Activated CD8-positive, alpha-beta memory T cell treated with anti-CD3 and anti-CD28 coated beads for 4 hours (primary cell): Measurements from ENCODE around the gene PNMA8A.
"Not testable (repeated sequence)": the region's sequence is repeated elsewhere in the genome, so short reads cannot be mapped to it uniquely, and the experiment has no call there.

ENCODE experiments used
- DNase-seq, 2 donors: peaks; one replicate each; pipeline ENCODE4 v3.0.0-alpha.2; 2020; ENCODE audit warnings: low read depth in 2 of 2

PNMA8A gene

DNA sequence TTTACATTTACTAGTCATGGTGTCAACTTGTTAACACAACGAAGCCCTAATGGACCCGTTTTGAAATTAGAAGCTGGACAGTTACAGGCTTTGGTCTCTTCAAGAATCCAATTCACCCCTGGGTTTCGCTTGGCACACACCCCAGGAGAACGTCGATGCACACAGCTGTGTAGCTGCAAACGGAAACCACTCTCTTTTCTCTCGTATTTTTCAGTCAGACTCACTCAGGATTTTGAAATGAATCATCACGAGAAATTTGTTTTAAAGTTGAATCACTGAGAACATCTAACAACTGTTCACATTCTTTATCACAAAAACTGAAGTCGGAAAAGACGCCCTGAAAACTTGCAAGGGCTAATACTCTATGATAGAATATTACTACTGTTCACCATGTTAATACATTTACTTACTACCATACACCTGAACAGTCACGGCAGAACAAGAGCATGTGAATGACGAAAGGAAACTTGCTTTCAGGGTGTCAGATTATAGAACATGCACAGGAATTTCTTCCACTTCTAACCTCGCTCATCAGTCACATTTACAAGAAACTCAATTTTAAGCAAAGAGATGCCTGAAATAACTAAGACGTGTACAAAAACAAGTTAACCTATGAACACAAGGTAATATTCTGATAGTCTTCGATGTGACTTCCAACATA is 4.7 kb downstream of the PNMA8A start:
- DNase-seq: no peak

GRCh38 chr19:46463516-46463915 is 7.8 kb downstream of the PNMA8A start:
- no peak for DNase-seq

DNA sequence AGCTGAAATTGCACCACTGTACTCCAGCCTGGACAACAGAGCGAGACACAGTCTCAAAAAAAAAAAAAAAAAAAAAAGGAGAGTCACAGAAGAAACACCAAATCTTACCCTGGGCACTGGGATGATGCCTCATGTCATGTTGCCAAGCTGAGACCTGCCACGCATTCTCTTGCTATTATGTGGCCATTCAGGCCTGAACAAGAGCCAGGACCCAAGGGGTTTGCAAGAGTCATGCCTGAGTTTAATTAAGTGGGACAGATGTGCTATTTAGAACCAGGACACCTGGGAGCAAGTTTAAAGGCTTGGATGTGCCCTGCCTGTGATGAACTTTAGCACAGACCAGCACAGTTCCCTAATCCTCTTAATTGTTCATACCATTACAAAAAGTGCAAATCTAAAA is 9.8 kb downstream of the PNMA8A start:
- DNase-seq: no peak

GRCh38 chr19:46460981-46461380 is 10.4 kb downstream of the PNMA8A start:
- no peak for DNase-seq

- no peak for DNase-seq
Observed at GRCh38 chr19:46460055-46460454, 11.3 kb downstream of the PNMA8A start.

DNA sequence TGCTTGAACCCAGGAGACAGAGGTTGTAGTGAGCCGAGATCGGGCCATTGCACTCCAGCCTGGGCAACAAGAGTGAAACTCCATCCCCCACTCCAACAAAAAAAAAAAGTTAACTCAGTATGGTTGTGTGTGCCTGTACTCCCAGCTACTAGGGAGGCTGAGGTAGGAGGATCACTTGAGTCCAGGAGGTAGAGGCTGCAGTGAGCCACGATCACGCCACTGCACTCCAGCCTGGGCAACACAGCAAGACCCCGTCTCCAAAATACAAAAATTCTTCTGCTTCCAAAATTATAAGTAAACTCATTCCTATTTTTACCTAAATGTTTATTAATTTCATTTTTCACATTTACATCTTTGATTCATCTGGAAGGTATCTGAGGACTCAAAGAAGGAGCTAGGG is 14.4 kb downstream of the PNMA8A start:
- no peak for DNase-seq

DNA sequence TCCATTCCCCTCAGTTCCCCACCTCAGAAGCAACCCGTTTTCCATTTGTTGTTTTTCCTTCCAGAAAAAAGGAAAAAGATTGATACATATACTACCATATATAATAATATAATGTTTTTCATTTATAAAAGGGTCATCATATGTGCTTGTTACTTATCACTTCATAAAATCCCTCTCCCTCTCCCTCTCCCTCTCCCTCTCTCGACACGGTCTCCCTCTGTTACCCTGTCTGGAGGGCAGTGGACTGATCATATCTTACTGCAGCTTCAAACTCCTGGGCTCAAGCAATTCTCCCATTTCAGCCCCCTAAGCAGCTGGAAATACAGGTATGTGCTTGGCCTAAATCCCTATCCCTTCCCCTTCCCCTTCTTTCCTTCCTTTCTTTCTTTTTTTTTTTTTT is 17.1 kb downstream of the PNMA8A start:
- no peak for DNase-seq

DNA sequence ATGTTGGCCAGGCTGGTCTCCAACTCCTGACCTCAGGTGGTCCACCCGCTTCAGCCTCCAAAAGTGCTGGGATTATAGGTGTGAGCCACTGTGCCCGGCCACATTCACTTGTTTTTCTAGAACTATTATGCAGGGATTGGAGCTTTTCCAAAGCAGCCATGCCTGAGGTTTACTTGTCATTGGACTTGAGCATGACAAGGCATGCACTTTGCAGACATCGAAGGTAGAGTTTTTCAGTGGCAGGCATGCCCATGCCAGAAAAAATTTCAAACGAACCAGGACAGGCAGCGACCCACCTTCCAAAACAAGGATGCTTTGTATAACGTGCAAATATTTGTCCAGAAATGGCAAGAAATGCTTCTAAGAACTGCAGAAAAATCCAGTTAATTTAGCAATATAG is 17.7 kb downstream of the PNMA8A start:
- no peak for DNase-seq

GRCh38 chr19:46452186-46452585 is 19.2 kb downstream of the PNMA8A start:
- no peak for DNase-seq

- no peak for DNase-seq
Observed at GRCh38 chr19:46451352-46451751, 20.0 kb downstream of the PNMA8A start.

DNA sequence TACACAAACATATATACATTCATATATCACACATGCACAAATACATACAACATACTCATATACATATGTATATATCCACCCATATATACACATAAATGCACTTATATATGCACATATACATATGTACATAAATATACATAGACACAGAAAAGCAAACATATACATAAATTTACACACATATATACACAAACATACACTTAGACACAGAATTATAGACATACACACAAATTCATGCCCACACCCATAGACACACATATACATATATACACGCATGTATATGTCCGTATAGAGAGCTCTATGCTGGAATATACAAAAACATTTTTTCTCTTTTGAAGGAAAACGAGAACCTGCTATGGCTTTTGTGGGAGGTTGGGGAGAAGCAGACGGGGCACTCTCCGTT is 20.6 kb downstream of the PNMA8A start:
- DNase-seq: no peak

GRCh38 chr19:46449228-46449627 is 22.1 kb downstream of the PNMA8A start:
- no peak for DNase-seq

DNA sequence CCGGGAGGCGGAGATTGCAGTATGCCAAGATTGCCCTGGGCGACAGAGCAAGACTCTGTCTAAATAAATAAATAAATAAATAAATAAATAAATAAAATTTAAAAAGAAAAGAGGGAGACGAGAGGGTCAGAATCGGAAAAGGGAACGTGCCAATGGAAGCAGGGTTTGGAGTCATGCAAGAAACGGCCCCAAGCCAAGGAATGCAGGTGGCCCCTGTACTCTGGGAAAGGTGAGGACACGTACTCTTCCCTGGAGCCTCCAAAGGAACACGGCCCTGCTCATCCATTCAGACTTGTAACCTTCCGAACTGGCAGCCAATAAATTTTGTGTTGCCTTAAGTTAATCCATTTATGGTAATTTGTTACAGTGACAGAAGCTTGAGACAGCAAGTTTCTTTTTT is 22.8 kb downstream of the PNMA8A start:
- no peak for DNase-seq

DNA sequence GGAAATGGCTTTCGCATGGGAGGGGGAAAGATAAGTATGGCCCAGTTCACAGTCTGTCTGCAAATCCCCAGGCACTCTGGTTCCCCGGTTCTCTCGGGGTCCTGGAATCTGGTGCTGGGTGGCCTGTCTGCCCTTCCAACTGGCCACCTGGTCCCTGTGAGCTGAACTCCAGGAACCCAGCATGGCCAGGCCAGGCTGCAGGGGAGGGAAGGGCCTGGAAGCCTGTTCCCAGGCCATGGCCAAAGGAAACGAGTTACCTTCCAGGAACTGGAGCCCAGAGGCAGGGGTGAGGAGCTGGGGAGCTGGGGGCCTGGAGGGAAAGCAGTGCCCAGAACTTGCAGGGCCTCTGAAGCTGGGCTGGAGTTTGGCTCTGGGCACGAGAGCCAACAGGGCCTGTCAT is 23.5 kb downstream of the PNMA8A start:
- no peak for DNase-seq

- no peak for DNase-seq
Observed at GRCh38 chr19:46447006-46447405, 24.4 kb downstream of the PNMA8A start.

DNA sequence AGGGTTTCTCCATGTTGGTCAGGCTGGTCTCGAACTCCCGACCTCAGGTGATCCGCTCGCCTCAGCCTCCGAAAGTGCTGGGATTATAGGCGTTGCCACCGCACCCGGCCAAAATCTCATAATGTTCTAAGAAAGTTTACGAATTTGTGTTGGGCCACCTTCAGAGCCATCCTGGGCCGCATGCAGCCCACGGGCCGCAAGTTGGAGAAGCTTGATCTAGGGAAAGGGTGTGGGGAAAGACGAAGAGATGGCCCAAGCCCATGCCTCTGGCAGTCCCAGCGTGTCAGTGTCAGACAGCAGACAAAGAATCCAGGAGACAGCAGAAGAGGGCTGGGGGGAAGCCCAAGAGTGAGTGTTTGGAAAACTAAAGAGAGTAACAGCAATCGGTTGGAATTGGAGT is 25.3 kb downstream of the PNMA8A start:
- no peak for DNase-seq

- no peak for DNase-seq
Observed at GRCh38 chr19:46442808-46443450, 28.4 kb downstream of the PNMA8A start.

DNA sequence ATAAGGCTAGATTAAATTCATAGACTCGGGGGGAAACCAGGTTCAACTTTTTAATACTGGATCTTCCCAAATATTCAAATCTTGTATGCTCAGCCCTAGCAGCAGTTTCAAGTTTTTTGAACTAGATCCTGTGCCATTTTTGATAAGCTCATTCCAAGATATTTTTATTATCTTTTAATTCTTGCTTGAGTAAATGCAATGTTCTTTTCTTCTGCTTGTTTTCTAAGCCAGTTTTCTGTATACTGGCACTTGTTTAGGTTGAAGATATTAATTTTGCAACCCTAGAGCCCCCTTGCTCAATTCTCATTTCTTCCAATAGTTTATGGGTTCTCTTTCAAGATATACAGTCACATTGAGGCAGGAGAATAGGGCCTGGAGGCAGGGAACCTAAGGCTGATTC is 29.5 kb downstream of the PNMA8A start:
- DNase-seq: no peak

DNA sequence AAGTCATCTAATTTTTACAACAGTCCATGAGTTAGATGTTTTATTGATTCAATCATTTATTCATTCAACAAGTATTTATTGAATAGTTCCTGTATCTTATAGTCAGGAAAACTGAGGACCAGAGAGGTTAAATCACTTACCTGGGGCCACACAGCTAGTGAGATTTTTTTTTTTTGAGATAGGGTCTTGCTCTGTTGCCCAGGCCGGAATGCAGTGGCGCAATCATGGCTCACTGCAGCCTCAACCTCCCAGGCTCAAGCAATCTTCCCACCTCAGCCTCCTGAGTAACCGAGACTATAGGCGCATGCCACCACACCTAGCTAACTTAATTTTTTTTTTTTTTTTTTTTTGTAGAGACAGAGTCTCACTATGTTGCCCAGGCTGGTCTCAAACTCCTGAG is 35.7 kb downstream of the PNMA8A start:
- not testable (repeated sequence) for DNase-seq

GRCh38 chr19:46435009-46435408 is 36.4 kb downstream of the PNMA8A start:
- DNase-seq: no peak

- not testable (repeated sequence) for DNase-seq
Observed at GRCh38 chr19:46433470-46433869, 37.9 kb downstream of the PNMA8A start.

GRCh38 chr19:46431824-46432223 is 39.5 kb downstream of the PNMA8A start:
- no peak for DNase-seq

GRCh38 chr19:46429999-46430398 is 41.4 kb downstream of the PNMA8A start:
- no peak for DNase-seq
